ENCODE results near the gene BCKDHB. TPM values are rescaled to one million over a fixed set of nuclear protein-coding genes. Genes with fewer than 3 reads are reported as not detected.

BCKDHB gene
- total and polyA plus RNA-seq, 12 donors, result 6.4 to 33.9 (median 18.9) TPM

DNA sequence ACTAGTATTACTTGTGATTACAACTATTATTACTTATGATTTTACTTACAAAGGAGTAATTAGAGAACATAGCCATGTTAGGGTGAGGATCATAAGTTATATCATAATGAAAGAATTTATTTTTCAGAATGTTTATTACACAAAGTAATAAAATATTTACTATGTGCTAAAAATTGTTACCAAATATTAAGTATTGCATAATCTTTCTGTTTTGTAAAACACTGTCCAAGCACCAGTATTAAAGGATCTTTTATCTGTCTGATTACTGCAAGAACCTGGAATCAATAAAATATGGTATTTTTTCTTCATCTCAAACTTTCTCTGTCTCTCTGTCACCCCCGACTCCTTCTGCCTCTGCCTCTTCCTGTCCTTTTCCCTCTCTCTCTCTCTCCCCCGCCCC lies 250.1 kb downstream of the BCKDHB start:
- whole genome bisulfite sequencing, 4 donors, result 67 to 93% (median 76%) methylated on average over 2 of the region's 2 CpGs
- H3K9me3 ChIP-seq (replicated peaks in 1 of 3), result no peaks in the 10 kb centered on the region
- TF ChIP-seq, protein P1, sequence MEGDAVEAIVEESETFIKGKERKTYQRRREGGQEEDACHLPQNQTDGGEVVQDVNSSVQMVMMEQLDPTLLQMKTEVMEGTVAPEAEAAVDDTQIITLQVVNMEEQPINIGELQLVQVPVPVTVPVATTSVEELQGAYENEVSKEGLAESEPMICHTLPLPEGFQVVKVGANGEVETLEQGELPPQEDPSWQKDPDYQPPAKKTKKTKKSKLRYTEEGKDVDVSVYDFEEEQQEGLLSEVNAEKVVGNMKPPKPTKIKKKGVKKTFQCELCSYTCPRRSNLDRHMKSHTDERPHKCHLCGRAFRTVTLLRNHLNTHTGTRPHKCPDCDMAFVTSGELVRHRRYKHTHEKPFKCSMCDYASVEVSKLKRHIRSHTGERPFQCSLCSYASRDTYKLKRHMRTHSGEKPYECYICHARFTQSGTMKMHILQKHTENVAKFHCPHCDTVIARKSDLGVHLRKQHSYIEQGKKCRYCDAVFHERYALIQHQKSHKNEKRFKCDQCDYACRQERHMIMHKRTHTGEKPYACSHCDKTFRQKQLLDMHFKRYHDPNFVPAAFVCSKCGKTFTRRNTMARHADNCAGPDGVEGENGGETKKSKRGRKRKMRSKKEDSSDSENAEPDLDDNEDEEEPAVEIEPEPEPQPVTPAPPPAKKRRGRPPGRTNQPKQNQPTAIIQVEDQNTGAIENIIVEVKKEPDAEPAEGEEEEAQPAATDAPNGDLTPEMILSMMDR (IDR thresholded peaks at IDR 0.05), result no peak
- TF ChIP-seq POLR2A (IDR thresholded peaks at IDR 0.05), result no peak
- no peaks in the 10 kb centered on the region for H3K27me3 ChIP-seq
- H3K4me3 ChIP-seq, result no peak overlapping the region
- DNase-seq, result no peak
- no peaks in the 10 kb centered on the region for H3K4me1 ChIP-seq (replicated peaks in 1 of 2)
- no peaks in the 10 kb centered on the region for H3K36me3 ChIP-seq (replicated peaks in 1 of 2)
- H3K27ac ChIP-seq, result no peak overlapping the region
- intact Hi-C loops (cut with DNase I), result no loop called here

DNA sequence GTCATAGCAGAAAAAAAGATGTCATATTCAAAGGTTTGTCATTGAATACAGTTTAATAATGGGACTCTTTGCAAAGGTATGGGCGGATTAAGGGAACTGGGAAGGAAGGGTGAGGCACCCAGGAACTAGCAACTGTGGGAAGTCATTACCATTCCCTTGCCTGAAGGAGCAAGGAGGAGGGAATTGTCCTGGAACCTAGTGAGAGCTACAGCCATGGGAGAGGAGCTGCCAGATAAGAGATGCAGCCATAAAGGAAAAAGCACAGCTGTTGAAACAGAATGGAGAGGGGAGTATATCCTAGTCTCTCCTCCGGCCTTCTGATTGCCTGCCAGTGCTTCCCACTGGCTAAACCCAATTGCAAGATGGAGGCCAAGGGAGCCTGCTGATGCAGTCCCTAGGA lies 250.6 kb downstream of the BCKDHB start:
- DNase-seq, result no peak
- TF ChIP-seq POLR2A (IDR thresholded peaks at IDR 0.05), result no peak
- TF ChIP-seq, protein P1 (IDR thresholded peaks at IDR 0.05), result no peak
- no peaks in the 10 kb centered on the region for H3K36me3 ChIP-seq (replicated peaks in 1 of 2)
- intact Hi-C loops (cut with DNase I), result no loop called here
- H3K4me1 ChIP-seq (replicated peaks in 1 of 2), result no peaks in the 10 kb centered on the region
- no peak overlapping the region for H3K27ac ChIP-seq
- no peaks in the 10 kb centered on the region for H3K9me3 ChIP-seq (replicated peaks in 1 of 3)
- 69 to 91% (median 85%) methylated on average over 2 of the region's 2 CpGs for WGBS, 4 donors
- H3K27me3 ChIP-seq, result no peaks in the 10 kb centered on the region
- H3K4me3 ChIP-seq, result no peak overlapping the region

DNA sequence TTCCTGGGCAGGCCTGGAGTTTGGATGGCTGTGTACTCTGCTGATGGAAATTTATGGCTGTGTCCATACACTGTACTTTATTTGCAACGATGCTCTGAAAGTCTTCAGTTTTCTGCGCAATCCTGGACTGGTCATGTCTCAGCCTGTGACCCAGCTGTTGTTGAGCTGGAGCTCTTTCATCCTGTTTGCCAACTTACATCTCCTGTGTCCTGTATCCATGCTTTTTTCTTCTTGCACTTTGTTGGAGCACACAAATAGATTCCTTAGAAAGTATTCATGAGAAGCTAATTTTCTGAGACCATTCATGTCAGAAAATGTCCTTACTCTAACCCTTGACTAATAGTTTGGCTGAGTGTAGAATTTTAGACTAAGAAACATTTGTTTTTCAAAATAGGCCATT lies 251.2 kb downstream of the BCKDHB start:
- 69 to 84% (median 76%) methylated on average over 2 of the region's 2 CpGs for WGBS, 4 donors
- DNase-seq, result no peak
- no peaks in the 10 kb centered on the region for H3K9me3 ChIP-seq (replicated peaks in 1 of 3)
- H3K27me3 ChIP-seq, result no peaks in the 10 kb centered on the region
- H3K27ac ChIP-seq, result no peak overlapping the region
- H3K36me3 ChIP-seq (replicated peaks in 1 of 2), result no peaks in the 10 kb centered on the region
- H3K4me1 ChIP-seq (replicated peaks in 1 of 2), result no peaks in the 10 kb centered on the region
- intact Hi-C loops (cut with DNase I), result no loop called here
- TF ChIP-seq, protein P1 (IDR thresholded peaks at IDR 0.05), result no peak
- TF ChIP-seq POLR2A (IDR thresholded peaks at IDR 0.05), result no peak
- no peak overlapping the region for H3K4me3 ChIP-seq

DNA sequence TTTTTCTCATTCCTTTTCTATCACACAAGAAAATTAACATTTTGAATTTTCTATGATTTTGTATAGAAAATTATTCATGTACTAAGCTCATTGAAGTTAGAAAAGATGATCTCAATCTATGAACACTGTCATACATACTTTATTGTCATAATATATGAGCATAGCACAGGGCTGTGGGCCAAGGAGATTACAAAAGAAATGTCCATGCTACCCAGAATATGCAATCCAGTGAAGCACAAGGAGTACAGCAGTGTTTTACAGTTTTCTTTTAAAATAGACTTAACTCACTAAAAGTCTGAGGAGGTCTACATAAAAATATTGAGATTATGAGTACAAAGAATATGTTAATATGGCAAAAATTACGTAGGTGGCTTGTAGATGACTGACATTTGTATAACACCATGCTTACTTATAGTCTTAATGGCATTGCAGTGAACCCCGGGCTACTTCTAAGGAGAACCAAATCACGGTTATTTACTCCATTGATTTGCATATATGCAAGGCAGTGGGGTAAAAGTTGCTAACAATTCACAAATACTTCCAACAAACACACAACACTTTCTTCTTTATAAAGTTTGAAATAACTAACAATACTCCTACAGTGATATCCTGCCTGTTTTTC lies 257.1 kb downstream of the BCKDHB start:
- Histone ChIP-seq H3K4me3 (no peak overlapping the region), H3K27me3 (no peaks in the 10 kb centered on the region), H3K27ac (no peak overlapping the region), H3K4me1 (replicated peaks in 1 of 2) (no peaks in the 10 kb centered on the region), H3K9me3 (replicated peaks in 1 of 3) (no peaks in the 10 kb centered on the region), H3K36me3 (replicated peaks in 1 of 2) (no peaks in the 10 kb centered on the region)
- intact Hi-C loops (cut with DNase I), result no loop called here
- 92 to 100% (median 95%) methylated on average over 3 of the region's 3 CpGs for WGBS, 4 donors
- TF ChIP-seq, protein P1 (IDR thresholded peaks at IDR 0.05), result no peak
- TF ChIP-seq POLR2A (IDR thresholded peaks at IDR 0.05), result no peak
- DNase-seq, result peak in 1 of 7 donors; percentile 15
